MV-4-11 (cell line): ENCODE results near the gene KCNH1.

Experiments used
- DNase-seq: peaks from one replicate; lab custom pipeline; 2025; lab: John Stamatoyannopoulos, UW

KCNH1 gene

GRCh38 chr1:210917560-210918169, 216.3 kb downstream of the KCNH1 start:
- no peak for DNase-seq

DNA sequence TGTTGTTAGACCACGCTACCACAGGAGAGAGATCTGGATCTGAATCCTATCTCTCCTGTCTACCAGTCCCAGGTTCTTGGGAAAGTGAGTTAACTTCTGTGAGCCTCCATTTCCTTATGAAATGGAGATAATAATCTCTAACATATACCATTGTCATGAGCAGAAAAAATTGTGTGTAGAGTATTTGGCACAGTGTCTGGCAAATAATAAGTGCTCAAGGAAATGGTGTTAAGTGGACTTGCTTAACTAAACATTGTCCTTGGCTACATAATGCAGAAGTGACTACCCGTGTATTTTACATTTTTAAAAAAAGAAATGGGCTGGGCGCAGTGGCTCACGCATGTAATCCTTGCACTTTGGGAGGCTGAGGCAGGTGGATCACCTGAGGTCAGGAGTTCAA, 217.4 kb downstream of the KCNH1 start:
- DNase-seq: no peak

DNA sequence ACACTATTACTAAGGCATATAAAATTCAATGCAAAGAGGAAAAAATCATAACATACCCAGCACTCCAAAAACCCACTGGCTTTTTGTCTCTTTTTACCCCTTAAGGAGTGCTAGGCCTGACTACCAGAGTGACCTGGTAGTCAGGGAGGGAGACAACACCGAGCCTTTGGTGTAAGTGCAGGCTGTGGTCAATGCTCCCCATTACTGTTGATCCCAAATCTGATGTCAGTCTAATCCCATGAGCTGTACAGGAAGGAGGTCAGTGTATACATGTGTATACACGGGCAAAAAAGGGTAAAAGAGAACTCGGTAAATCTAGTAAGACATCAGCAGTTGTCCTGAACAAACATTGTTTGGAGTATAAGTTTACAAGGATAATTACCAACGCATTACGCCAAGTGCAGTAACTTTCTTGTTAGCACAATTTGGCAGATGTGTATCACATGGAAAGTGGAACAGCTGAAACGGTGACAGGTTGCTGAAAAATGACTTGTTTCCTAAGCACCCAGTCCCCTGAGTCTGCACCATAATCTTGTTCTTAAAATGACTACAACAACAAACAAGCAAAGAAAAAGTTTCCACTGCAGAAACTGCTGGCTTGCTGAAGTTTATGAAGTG, 217.9 kb downstream of the KCNH1 start:
- no peak for DNase-seq

DNA sequence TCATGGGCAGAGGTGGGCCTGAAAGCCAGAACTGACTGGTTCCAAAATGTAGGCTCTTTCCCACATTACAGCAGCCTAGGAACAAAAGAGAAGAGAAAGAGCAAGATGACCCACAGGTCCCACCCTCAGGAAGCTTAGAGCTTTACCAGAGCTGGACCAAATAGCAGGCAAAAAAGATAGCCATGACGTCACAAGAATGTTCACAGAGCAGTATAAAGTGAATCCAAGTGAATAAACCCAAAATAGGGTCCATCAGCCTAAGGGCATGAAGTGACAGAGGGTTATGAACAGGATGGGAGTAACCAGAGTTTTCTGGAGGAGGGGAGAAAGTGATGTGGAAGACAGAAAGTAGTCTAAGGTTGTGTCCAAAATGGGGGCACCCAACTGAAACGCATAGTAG, 221.2 kb downstream of the KCNH1 start:
- DNase-seq: no peak

DNA sequence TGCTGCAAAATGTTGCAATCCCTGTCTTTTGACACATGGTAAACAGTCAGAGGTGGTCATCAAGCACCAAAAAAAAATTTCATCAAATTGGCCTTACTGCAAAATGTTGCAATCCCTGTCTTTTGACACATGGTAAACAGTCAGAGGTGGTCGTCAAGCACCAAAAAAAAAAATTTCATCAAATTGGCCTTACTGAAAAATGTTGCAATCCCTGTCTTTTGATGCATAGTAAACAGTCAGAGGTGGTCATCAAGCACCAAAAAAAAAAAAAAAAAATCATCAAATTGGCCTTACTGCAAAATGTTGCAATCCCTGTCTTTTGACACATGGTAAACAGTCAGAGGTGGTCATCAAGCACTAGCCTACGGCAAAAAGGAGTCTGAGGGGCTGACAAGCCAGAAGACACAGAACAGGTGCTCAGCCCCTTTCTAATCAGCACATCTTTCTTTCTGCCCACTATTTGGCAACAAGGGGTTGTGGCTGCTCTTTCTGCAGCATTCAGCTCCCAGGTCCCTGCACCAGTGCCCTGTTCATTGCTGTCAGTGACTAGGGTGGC, 223.8 kb downstream of the KCNH1 start:
- no peak for DNase-seq

DNA sequence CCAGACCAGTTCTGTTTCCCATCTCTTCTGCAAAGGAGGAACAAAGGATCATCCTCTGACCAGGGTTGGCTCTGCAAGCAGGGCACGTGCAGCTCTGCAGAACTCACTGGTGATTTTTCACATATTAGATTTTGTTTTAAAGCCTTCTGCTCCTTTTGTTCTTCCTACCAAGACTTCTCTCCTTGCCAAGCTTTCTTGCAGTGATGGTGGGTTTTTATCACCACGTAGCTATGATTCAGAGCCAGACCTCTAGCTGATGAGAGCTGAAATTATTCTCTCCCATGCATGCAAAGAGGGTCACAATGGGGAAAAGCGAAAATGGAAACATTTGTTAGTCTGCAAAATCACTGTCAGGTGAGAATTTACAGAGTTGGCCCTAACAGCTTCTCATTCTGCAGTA, 225.2 kb downstream of the KCNH1 start:
- no peak for DNase-seq

DNA sequence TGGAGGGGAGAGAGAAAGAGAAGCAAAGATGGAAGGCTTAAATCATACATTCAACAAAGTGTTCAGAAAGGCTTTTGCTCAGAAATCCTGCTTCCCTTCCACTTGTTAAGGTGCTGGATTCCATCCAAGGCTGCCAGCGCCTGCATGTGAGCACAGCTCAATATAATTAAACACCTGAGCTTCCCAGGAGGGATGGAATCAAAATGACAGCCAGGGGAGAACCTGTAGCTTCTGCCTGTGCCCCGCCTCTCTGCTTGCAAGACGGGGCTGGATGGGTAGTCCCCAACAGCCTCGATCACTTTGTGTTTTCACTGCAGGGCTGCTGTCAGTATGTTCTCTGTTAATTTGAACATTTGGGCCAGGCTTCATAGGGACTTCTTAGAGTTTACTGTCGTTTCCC, 225.7 kb downstream of the KCNH1 start:
- no peak for DNase-seq

DNA sequence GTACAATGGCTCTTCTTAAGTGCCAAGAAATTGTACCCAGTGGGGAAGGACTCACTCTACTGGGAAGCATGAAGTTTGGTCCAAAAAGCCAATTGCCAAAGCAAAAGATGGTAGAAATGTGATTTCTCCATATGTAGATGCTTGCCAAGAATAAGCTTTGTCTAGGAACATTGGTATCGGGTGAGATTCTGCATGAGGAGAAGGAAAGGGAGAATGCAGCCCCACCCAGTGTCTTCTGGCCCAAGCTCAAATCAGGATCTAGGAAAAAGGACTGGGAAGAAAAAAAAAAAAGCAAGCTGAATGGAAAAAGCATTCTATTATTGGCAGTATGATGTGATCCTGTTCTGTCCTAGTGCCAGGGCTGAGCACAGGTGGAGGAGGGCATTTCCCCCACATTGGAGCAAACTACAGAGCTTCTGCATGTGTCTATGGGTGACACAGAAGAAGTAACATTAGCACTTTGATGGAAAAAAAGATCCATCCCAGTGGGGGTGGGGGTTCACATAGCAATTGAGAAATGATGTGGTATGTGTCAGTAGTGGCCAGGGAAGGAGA, 226.6 kb downstream of the KCNH1 start:
- no peak for DNase-seq

DNA sequence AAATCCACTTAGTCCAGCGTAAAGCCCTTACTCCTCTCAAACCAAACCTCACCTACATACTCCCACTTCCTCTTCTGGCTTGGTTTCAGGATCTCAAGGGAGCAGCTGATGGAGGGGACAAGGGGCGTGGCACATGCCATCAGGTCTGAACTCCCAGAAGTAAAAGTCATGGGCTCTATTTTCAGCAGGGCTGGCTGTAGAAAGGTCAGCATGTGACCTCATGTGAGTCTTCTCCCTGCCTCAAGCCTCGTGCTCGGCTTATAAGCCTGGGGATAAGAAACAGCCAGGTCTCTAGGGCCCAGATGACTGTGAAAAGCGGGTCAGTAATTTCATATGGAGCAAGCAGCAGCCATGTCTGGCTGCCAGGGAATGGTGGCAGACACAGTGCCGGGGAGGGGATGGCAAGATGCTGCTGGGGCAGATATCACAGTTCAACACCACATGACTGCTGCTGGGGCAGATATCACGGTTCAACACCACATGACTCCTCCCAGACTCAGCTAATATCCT, 227.9 kb downstream of the KCNH1 start:
- no peak for DNase-seq

DNA sequence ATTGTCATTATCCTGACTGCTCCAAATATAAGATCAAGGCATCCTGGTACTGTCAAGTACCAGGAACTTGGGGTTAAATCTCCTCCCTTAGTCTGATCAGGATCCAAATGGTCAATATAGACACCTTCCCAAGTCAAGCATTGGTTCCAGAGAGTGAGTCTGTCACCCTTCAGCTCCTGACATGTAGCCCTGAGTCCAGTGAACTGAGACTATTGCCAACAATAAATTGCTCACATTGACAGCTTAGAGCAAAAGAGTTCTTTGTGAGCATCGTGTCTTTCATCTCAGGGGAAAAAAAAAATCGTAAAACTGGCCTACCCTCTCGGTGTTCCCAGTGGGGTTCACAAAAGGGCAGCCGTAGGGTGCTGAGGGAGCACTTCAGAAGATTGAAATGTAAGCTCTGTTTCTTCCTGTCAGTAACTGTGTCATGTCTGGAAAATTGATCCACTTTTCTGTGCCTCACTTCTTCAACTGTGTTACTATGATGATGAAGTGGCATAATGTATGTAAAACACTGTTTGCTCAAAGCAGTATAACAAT, 228.5 kb downstream of the KCNH1 start:
- DNase-seq: no peak

DNA sequence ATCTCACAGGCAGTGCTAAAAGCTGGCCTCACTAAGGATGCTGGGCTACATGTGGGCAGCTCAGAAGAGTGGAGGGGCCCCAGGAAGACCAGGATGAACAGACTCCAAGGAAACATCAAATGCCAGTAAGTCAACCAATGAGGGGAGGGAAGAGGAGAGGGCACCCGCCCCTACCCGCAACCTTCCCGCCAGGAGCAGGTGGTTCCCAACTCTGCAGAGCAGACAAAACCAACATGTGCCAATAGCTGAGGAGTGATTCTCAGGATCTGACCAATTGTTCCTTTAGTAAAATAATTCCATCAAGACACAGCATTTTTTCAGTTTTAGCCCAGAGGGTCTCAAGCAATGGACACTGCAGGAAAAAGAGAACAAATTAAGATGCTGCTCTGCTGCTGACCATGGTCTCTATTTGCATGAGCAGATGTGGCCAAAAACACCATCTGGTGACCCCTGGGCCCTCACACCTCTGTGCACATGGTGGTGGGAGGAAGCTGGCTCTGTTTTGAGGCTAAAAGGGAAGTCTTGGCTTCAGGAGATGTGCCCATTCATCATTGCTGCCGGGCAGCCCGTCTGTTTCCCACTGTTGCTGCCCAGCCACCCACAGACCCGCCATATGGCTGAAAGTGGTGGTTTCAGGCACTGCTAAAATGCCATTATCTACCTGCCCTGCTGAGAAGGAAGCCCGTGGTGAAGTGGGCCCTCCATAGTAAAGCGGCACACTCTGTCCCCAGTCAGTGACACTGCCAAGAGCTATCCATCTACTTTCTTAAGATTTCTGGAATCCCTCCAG, 231.8 kb downstream of the KCNH1 start:
- no peak for DNase-seq

DNA sequence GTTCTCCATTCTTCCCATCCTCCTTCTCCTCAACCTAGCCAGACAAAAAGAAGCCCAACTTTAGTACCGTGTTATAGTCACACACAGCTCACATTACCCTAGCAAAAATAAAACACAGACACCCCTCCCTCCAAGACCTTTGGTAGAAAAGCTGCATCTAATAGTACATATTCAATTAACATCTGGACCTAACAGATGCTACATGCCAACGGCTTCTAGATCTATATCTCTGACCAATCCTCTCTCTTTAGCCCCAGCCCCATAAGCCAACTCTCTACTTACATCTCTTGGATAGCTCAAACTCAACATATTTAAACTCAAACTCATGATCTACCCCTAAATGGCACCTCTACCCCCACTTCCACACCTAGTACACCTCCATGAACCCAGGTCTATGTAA, 233.1 kb downstream of the KCNH1 start:
- no peak for DNase-seq

DNA sequence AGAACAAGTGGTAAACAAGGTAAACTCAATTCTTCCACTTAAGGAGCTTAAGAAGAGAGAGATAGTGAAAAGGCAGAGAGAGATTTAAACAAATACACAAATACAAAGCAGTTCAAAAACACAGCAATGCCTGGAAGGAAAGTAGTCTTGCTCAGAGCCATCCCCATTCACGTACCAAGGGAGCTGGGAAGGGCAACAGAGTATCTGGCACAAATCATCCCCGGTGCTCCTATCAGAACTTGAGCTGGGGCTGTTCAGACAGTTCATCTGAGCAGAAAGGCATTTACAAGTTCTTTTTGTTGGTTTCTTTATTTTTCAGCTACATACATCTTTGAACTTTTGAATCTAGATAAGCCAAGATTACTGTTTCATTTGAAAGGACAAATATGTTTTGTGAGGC, 233.9 kb downstream of the KCNH1 start:
- no peak for DNase-seq

DNA sequence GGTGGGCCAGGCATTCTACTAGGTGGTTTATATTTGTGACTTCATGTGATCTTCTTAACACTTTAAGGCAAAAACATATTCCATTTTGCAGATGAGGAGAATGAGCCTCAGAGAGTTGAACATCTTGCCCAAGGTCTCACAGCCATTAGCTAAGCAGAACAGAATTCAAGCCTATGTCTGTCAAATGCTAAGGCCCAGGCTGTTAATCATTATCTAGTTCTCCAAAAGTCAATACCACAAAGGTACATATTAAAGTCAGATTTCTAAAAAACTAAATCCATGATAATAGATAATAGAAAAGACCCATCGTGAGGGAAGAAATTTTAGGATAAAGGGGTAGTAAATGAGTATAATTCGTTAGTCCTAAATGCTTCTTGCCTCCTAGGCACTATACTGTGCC, 234.3 kb downstream of the KCNH1 start:
- DNase-seq: no peak

- DNase-seq: no peak
These were observed 235.5 kb downstream of the KCNH1 start for GRCh38 chr1:210898473-210898872.

DNA sequence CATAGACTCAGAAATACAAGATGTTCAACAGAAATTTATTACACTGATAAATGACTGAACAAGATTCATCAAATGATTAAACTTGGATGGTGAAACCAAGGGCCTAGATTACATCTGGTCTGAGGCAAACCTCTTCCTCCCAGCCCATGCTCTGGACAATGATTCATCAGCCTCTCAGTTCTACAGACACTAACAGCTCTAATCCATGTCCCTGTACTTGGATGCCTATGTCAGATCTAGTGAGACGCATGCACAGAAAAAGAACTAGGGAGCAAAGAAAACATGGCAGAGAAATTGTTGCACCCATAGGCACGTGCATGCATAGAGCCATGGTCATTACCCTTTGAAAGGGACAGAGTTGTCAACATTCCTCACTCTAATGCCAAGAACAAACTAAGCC, 250.1 kb downstream of the KCNH1 start:
- DNase-seq: no peak

DNA sequence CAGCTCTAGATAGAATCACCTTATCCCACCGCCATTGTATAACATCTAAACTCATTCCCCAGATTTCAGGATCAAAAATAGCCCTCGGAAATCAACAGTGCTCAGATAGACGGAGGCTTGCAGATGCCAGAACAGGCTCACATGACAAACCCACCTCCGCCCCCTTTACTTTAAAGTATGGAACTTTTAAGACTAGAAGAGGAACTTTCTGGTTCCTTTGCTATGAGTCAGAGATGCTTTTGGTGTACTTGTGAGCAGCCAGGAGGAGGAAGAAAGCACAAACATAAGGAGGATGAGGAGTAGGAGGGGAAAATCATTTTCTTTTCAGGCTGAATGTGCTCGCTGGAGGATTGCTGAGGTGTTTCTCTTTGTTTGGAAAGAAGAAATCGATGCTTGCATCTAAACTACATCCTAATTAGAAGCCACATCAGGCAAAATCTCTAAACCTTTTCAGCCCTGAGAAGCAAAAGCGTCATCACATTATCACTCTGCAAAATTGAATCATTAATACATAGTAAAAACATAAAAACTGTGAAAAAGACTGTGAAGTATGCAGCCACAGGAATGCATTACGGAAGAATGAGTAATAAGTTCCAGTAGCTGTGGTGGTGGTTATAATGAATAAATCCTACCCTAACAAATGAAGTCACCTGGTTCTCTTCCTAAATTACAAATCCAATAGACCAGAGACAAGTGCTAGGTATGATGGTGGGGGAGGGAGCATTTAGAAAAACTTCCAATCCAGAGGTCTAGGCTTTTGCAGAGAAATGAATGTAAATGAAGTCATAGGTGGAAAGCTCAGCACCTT, 251.3 kb downstream of the KCNH1 start:
- no peak for DNase-seq

DNA sequence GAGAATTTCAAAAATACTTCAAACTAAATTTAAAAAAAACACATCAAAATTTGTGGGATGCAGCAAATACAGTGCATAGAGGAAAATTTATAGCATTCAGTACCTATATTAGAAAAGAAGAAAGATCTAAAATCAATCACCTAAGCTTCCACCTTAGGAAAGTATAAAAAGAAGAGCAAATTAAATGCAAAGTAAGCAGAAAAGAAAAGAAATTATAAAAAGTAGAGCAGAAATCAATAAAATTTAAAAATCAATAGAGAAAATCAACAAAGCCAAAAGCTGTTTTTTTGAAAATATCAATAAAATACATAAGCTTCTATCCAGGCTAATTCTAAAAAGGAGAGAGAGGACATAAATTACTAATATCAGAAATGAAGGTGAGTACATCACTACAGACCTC, 255.4 kb downstream of the KCNH1 start:
- no peak for DNase-seq

- DNase-seq: no peak
These were observed 257.7 kb downstream of the KCNH1 start for GRCh38 chr1:210876275-210876674.

DNA sequence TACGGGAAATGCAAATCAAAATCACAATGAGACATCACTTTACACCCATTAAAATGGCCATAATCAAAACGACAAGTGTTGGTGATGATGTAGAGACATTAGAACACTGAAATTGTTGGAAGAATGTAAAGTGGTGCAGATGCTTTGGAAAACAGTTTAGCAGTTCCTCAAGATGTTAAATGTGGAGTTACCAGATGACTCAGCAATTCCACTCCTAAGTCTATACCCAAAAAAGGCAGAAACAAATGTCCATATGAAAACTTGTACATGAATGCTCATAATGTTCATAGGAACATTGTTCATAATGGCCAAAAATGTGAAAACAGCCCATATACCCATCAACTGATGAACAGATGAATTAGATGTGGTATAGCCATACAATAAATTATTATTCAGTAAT, 267.4 kb downstream of the KCNH1 start:
- no peak for DNase-seq

DNA sequence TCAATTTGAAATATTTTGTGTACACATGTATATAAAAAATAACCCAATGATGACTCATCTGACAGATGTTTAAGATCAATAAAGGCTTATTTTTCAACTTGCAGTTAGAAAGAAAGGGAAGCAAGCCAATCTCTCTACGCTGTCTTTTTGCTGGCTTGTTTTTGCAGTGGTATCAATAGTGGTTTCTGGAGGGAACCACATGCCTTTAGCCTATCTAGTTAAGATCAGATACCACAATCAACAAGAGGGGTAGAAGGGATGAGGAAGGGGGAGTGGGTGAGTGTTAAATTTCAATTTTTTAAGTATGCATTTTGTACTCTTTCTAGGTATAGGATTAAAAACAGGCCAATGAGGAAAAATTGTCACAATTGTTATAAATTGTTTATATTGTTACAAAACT, 276.2 kb downstream of the KCNH1 start:
- peak; percentile 1 for DNase-seq
